GM18951 (cell line): ENCODE data around the gene CNTNAP4.

ENCODE experiments used
- POLR2A ChIP-seq: IDR thresholded peaks from 4 replicates; pipeline ENCODE4 v1.6.1; 2011; ENCODE audit warnings: mild to moderate bottlenecking; ENCODE audit not compliant: insufficient read length, insufficient read depth; ENCODE audit errors: extremely low read depth
- in situ Hi-C: fragments of 300-500 bp; cut with MboI; formaldehyde crosslinking; loops from one replicate; pipeline ENCODE4 v1.12.0; 2022; ENCODE audit warnings: low sequenced_read_pairs, mixed read lengths, inconsistent platforms; ENCODE audit not compliant: unreplicated experiment

The CNTNAP4 gene

DNA sequence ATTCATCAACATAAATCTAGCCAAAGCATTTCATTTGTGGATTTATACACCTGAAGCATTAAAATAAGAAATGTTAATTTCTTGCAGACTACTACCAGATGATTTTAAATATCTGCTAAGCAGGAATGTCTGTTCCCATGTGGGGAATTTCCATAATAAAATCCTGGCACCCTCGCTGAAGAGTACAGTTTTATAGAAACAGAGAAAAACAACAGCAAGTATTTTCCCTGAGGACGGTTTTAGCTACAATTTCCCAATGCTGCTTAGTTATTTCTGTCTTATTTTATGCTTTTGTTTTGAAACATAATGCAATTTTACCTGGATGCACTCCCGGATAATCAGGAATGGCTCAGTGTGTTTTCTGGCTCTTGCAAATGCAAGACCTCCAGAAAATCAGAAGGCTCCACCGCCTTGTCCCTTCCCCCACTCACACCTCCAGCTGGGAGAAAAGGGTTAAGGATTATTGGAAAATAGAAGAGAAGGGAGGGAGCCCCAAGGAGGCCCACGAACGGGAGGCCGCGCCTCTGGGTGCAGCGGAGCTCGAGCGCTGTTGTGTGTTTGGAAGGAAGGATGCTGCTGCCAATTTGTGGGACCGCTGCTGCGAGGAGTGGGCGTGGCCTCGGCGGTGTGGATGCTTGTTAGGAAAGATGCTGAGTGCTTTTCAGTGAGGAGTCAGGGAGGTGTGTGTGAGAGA is at the start of gene CNTNAP4:
CNTNAP4 (plus strand) TSS at position 657 of the 694 bp plus-strand sequence. CDS start 262 bp downstream, outside the sequence.
- in situ Hi-C loops: no loop called here
- TF ChIP-seq POLR2A: no peak

DNA sequence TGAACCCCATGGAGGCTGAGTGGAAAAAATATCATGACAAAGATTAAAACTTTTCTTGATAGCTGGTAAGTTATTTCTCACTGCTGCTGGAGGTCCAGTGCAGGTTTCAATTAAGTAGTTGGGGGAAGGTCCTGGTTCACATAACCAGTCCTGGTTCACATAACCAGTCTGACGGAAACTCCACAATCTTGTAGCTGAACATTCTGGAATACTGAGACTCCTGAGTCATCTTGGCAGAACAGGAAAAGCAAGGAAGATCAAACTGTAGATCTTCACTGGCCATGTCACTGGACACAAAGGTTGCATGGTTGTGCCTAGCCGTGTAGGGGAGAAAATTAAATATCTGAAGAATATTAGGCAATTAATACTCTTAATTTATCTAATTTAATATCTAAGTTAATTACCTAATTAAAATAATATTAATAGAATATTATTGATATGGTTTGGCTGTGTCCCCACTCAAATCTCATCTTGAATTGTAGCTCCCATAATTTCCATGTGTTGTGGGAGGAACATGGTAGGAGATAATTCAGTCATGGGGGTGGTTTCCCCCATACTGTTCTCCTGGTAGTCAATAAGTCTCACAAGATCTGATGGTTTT is 48.6 kb upstream of the CNTNAP4 start:
- in situ Hi-C loops: no loop called here
- no peak for TF ChIP-seq POLR2A

DNA sequence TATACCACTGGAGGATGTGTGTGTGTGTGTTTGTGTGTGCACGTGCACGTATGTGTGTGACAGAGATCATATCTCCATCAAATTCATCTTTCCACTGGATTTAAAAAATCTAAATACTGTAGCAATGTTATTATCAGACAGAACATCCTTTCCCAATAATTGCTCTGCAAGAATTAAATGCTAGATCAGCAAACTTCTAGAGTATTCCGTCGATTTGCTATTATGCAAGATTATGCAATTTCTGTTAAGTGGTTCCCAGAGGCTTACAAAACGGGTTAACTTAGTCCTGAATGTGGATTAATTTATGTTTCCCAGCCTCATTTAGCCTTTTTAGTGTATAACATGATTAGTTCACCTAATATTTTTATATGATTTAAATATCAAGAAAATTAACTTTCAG is 44.5 kb upstream of the CNTNAP4 start:
- TF ChIP-seq POLR2A: no peak
- in situ Hi-C loops: no loop called here

DNA sequence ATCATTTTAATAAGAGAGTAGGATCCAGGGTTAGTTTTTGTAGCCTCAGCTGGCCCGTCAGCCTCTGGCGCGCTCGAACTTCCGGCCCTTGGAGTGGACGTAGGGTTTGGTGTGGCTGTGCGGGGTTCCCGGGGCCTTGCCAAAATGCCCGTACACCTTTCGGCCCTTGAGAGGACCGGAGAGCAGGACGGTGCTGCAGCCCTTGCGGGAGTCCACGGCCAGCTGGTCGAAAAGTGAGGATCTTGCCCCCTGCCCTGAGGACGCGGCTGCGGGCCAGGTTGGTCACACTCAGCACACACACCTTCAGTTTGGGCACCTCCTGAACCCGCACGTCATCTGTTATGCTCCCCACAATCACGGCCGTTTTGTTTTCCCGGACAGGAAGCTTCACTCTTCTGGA is 42.2 kb upstream of the CNTNAP4 start:
- TF ChIP-seq POLR2A: no peak
- in situ Hi-C loops: no loop called here

DNA sequence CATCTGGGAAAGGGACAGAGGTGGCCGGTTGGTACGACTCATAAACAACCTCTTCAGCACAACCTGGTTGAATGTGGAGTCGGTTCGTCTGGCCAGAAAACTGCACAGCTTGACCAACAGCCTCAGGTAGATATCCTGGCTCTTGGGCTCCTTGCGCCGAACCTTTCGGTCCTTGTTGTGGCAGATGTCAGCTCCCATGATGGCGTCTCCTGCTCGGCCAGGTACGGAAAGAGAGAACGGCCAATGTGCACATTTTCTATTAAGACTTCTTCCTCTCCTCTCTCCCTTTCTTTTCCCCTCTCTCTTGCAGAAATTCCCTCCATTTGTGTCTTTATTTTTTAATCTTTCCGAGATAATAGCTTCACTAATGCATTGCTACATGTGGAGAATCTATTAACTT is 41.8 kb upstream of the CNTNAP4 start:
- in situ Hi-C loops: no loop called here
- TF ChIP-seq POLR2A: no peak

DNA sequence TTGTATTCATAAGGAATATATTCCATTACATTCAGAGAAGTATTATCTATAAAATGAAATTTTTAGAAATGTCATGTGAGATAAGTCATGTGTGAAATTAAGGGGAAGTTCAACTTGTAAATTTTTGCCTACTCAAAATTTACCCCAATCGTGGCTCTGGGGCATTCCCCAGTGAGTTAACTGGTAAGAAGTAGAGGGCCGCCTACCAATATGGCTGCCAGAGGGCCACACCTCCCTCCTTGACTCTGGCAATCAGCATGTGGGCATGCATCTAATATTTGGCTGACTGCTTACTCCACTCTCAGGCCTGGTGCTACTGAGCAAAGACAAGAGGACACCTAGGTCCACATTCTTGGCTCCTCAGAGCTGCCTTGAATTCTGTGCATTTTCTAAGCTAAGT is 39.7 kb upstream of the CNTNAP4 start:
- no peak for TF ChIP-seq POLR2A
- in situ Hi-C loops: no loop called here

DNA sequence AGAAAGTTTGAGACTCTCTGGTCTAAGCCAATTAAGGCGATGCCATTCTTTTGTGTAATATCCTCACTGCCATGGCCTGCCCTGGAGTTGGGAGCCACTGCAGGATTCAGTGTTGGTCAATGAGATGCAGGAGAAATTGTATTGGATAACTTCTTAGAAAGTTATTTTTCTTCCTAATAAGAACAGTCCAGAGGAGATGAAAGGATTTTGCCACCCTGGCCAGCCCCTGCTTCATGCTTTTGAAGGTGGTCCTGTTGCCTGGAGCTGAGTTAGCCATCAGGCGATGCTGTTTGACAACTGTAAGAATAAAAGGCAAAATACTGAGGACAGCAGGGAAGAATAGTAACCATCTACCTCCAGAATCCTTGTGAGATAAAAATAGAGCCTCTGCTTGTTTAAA is 35.4 kb upstream of the CNTNAP4 start:
- no peak for TF ChIP-seq POLR2A
- in situ Hi-C loops: no loop called here

DNA sequence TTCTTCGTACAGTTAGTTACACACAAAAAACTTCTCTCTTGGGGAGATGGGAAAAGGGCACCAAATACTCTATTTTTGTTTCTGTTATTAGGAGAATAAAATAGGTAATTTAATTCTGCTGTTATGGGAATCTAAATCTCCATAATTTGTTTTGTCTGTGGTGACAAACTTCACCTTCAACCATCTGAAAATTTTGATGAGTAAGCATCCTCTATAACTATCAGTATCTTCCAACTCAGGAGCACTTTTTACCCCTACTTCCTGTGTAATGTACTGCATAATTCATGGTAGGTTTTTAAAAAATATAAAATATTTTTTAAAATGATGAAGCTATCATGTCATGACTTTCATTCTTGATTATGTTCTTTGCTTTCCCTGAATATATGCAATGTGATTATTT is 33.6 kb upstream of the CNTNAP4 start:
- in situ Hi-C loops: no loop called here
- no peak for TF ChIP-seq POLR2A

DNA sequence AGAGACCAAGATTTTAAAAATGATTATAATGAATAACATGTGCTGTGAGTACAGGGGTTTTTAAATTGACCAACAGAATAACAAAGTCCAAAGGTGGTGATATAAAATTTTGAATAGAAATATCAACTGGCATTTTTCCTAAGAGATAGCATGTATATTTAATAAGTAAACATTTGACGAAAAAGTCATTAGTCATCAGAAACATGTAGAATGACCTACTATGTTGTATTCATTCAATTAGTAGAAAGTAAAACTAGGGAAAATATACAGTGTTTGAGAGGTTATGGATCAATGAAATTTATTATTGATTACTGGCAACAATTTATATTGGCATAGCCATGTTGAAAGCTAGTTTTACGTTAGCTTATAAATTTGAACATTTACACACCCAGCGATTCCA is 30.6 kb upstream of the CNTNAP4 start:
- TF ChIP-seq POLR2A: no peak
- in situ Hi-C loops: no loop called here

DNA sequence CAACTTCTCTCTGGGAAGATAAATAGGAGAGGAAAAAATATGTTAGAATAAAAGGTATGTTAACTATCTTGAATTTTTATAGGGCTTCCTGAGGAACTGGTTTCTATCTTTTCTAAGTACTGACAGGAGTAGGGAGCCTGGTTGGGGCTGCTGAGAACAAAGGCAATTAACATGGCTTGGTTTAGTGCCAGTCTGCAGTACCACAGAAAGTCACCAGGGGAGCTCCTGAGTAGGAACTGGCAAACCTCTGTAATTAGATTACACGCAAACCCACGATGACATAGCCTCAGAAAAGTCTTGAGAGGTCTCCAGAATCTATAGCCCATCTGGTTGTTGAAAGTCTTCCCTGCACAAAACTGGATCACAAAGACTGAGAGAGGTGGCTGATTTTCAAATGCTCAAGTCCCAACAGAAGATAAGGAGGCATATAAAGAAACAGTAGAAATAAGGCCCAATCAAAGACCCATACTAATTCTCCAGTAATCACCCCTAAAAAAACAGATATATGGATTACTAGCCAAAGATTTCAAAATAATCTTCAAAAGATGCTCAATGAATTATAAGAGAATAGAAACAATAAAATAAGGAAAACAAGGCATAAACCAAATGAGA is 11.7 kb upstream of the CNTNAP4 start:
- TF ChIP-seq POLR2A: no peak
- in situ Hi-C loops: no loop called here

DNA sequence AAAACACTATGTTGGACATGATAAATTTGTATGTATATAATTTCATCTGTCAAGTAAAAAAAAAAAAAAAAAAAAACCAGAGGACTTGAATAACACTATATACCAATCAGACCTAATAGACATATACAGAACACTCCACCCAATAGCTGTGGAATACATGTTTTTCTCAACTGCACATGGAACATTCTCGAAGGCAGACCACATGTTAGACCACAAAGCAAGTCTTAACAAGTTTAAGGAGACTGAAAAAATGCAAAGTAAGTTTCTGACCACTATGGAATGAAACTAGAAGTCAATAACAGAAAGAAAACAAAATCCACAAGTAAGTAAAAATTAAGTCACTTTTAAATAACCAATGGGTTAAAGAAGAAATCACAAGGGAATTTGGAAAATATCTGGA is 8.4 kb upstream of the CNTNAP4 start:
- in situ Hi-C loops: no loop called here

DNA sequence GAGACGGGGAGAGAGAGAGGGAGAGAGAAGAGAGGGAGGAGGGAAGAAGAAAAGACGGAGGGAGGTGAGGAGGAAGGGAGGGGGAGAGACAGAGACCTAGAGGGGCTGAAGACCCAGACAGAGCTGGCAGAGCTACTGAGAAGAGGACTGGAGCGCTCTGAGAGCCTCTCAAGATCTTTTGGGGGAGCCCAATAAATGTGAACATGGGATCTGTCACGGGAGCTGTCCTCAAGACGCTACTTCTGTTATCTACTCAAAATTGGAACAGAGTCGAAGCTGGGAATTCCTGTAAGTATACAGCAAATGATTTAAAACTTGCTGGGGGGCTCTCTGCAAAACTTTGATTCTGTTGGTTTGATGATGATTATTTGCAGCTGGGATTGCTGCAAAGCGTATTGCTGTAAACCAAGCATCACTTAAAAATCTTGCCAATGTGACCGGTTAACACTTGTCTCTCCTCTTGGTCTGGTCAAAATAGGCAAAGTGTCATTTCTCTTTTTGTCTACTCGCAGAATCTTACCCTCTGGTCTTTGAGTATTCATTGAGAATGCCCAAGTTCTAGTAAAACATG is 344 bp downstream of the CNTNAP4 start:
- TF ChIP-seq POLR2A: no peak
- in situ Hi-C loops: no loop called here

More for the DNA sequence above, 8.4 kb upstream of the CNTNAP4 start:
- no peak for TF ChIP-seq POLR2A

DNA sequence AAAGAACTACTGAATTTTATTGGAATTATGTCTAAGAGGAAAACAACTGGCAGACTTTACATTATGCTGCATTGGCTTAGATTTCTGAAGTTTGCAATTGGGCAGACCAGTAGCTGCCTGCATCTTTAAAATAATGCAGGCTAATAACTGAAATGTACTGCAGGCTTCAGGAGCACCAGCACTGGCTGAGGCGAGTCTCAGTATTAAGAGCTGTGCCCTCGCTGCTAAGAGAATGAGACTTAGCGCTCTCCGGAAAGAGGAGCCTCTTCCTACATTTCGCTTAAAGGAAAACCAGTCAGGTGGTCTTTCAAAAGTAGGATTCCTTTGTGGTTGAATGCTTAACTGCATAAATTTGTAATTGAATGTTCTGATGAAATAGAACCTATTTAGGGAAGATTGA is 885 bp downstream of the CNTNAP4 start:
- TF ChIP-seq POLR2A: no peak
- in situ Hi-C loops: no loop called here

DNA sequence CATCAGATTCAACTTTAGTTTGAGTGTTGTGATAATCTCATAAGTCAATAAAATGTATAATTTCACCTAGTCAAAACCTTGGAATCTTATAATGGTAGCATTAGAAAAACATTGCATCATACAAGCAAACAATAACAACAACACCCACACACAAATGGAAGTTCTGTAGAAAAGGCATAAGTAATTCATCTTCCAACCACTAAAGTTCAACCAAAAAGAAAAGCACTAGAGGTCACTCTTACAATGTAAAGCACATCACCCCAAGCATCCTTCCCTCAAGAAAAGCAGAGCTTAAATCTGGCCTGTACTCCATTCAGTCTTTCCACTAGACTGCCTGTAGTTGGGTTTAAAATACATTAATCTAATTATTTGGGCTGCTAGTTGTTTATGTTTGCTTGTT is 1.8 kb downstream of the CNTNAP4 start:
- in situ Hi-C loops: no loop called here
- TF ChIP-seq POLR2A: no peak
